VCaP (cell line): ENCODE measurements around the gene NCOR2.

Source experiments
- H3K27ac ChIP-seq: fragments of 450-650 bp; 2 replicates; pipeline ENCODE4 v1.5.1; 2017
- TF ChIP-seq, protein P1 (sequence below): fragments of 450-650 bp; conservative IDR thresholded peaks from 2 replicates; pipeline ENCODE4 v1.5.1; 2017; ENCODE audit warnings: mild to moderate bottlenecking, moderate library complexity

Gene NCOR2

DNA sequence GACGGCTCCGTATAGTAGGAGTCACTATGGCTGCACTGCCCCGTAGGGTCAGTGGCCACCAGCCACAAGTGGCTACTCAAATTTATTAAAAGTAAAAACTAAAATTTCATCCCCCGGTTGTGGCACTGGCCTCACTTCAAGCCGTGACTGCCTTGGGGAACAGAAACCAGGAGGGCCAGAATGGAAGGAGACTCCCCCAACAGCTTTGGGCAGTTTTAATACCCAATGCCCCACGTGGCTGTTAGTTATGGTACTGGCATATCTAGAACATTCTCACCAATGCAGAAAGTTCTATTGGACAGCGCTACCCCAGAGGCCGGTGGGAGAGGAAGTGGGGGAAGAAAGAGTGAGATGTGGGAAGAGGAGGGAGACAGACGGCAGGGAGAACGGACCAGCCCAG is 6.2 kb downstream of the NCOR2 start:
- TF ChIP-seq, protein P1, sequence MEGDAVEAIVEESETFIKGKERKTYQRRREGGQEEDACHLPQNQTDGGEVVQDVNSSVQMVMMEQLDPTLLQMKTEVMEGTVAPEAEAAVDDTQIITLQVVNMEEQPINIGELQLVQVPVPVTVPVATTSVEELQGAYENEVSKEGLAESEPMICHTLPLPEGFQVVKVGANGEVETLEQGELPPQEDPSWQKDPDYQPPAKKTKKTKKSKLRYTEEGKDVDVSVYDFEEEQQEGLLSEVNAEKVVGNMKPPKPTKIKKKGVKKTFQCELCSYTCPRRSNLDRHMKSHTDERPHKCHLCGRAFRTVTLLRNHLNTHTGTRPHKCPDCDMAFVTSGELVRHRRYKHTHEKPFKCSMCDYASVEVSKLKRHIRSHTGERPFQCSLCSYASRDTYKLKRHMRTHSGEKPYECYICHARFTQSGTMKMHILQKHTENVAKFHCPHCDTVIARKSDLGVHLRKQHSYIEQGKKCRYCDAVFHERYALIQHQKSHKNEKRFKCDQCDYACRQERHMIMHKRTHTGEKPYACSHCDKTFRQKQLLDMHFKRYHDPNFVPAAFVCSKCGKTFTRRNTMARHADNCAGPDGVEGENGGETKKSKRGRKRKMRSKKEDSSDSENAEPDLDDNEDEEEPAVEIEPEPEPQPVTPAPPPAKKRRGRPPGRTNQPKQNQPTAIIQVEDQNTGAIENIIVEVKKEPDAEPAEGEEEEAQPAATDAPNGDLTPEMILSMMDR, result no peak
- H3K27ac ChIP-seq, result no peak overlapping the region

GRCh38 chr12:124560146-124560890 is 7.1 kb downstream of the NCOR2 start:
- H3K27ac ChIP-seq, result no peak overlapping the region
- TF ChIP-seq, protein P1, result no peak

DNA sequence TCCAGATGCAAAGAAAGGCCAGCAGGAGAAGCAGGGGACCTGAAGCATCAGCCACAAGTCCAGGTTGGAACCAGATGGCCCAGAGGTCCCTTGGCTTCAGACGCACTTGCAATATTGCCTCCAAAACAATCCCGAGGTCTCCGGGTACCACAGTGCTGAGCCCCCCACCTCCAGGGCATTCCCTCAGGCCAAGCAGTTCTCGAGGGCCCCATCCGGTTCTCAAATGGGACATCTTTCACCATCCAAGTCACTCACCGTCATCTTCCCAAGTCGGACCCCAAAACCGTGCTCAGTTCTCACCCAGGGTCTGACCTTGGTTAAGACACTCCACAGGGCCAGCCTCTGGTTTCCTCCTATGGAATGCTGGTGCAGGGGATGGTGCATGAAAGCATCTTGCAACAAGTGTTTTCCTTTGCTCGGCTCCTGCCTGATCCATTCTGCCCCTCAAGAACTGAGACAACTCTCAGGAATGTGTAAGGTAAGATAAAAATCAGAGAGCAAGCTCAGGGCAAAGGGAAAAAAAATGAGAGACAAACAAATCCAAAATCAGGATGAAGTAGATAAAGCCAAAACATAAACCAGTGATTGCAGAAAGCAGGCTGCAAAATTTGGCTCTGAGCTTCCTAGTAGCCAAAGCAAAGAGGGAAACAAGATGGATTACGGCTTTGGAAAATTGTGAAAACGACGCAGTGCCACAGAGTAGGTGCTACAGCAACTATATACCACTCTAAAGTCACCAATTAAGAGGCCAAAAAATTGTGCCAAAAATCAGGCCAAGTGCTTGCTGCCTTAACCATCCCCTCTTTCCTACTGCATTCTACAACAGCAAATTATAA is 8.0 kb downstream of the NCOR2 start:
- TF ChIP-seq, protein P1, result no peak
- no peak overlapping the region for H3K27ac ChIP-seq

- TF ChIP-seq, protein P1, result no peak
- H3K27ac ChIP-seq, result peak overlapping the region; percentile 42; the same call in 1 of the 2 replicates
Measured at GRCh38 chr12:124558313-124558712, 9.1 kb downstream of the NCOR2 start.

DNA sequence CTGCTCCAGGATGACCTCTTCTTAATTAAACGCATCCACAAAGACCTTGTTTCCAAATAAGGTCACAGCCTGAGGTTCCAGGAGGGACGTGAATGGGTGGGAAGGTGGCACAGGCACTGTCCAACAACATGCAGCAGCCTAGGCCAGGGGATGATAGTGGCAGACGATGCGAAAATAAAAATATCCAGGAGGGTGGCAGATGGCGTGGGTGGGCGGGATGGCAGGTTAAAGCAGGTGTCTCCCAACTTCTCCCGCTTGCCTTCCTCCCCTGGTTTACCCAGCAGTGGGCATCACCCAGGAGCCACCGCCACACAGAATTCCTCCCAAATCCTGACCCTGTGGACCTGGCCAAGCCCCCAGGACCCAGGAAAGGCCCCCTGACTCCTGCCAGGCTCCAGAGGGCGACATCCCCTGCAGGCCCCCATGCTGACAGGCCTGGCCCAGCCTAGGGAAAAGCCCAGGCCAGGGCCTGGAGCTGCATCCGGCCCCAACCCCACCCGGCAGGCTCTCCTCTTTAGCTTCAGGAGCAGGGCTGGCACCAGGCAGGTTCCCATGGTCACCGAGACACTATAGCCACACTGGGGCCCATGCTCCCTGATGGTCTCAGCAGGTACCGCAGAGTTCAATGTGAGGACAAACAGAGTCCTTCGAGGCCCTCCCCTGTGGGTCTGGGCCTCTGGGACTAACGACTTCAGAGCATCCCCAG is 9.7 kb downstream of the NCOR2 start:
- peak overlapping the region; percentile 42; the same call in 1 of the 2 replicates for H3K27ac ChIP-seq
- TF ChIP-seq, protein P1, result no peak

GRCh38 chr12:124556896-124557501 is 10.4 kb downstream of the NCOR2 start:
- TF ChIP-seq, protein P1, result no peak
- H3K27ac ChIP-seq, result peak overlapping the region; percentile 42; the same call in 1 of the 2 replicates
